ENCODE results near the gene AFF1.

DNA sequence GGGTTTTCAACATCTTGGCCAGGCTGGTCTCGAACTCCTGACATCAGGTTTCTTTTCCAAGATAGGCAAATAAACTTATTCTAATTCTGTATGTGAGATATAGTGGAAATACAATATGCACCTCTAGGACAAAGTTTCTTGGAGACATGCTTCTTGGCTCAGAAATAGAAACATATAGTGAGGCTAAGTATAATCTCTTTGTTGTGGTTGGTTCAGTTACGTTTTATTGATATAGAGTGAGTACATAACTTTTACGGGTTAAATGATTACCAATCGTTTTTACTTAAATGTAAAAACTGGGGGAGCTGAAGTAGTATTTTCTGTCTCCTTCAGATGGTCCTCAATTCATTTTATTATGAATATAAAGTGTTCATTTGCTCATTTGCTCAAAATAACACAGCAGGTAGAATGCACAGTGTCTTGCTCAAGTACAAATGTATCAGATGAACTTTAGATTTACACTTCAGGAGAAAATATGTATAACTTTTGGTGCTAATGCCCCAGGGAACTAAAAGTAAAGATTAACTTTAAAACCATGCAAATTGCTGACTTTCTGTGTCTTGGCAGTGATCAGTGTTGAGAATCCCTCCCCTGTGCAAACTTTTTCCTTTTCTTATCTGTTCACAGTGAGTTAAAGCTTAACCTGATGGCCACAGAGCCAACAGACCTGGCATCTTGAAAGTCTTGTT lies 77.6 kb downstream of the AFF1 start:
- TF ChIP-seq, protein P1, sequence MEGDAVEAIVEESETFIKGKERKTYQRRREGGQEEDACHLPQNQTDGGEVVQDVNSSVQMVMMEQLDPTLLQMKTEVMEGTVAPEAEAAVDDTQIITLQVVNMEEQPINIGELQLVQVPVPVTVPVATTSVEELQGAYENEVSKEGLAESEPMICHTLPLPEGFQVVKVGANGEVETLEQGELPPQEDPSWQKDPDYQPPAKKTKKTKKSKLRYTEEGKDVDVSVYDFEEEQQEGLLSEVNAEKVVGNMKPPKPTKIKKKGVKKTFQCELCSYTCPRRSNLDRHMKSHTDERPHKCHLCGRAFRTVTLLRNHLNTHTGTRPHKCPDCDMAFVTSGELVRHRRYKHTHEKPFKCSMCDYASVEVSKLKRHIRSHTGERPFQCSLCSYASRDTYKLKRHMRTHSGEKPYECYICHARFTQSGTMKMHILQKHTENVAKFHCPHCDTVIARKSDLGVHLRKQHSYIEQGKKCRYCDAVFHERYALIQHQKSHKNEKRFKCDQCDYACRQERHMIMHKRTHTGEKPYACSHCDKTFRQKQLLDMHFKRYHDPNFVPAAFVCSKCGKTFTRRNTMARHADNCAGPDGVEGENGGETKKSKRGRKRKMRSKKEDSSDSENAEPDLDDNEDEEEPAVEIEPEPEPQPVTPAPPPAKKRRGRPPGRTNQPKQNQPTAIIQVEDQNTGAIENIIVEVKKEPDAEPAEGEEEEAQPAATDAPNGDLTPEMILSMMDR (IDR thresholded peaks at IDR 0.05) = no peak
- TF ChIP-seq POLR2A (IDR thresholded peaks at IDR 0.05) (no peak), POLR2AphosphoS5 (IDR thresholded peaks at IDR 0.05) (no peak)
